ENCODE results near the gene GPR160. TPM values are rescaled to one million over a fixed set of nuclear protein-coding genes. Genes with fewer than 3 reads are reported as not detected.

Gene GPR160
- total RNA-seq, 4 donors from 2014 or later = 0.88 to 4.5 (median 2.9) TPM

DNA sequence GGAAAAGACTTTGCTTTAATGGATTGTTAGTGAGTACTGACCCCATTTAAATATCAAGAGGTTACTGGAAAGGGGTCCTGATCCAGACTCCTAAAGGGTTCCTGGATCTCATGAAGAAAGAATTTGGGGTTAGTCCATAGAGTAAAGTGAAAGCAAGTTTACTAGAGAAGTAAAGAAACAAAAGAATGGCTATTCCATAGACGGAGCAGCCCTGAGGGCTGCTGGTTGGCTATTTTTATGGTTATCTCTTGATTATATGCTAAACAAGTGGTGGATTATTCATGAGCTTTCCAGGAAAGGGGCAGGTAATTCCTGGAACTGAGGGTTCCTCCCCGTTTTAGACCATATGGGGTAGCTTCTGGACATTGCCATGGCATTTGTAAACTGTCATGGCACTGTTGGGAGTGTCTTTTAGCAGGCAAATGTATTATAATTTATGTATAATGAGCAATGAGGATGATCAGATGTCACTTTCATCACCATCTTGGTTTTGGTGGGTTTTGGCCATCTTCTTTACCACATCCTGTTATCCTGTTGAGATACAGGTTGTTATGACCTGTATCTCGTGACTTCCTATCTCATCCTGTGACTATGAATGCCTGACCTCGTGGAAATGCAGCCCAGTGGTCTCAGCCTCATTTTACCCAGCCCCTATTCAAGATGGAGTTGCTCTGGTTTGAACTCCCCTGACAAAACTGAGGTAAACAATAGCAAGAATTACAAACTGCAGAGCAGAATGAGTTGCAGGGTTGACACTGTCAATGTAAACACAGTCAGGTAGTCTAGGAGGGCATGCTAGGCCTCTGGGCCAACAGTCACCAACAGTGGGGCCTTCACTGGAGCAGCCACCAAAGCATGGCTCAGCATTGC is 10.3 kb upstream of the GPR160 start:
- no peaks in the 10 kb centered on the region for H3K27me3 ChIP-seq
- no peak for DNase-seq
- no peaks in the 10 kb centered on the region for H3K9me3 ChIP-seq
- no peaks in the 10 kb centered on the region for H3K36me3 ChIP-seq
- 53 to 62% methylated on average over 4 of the region's 4 CpGs for WGBS, 2 donors
- H3K27ac ChIP-seq = no peak overlapping the region
- intact Hi-C loops (cut with DNase I) = loop anchor here (10.0 kb wide), 1 partner anchor 163 kb away; the partner anchor contains the start of gene LRRC31
- H3K4me3 ChIP-seq = no peak overlapping the region
- TF ChIP-seq, protein P1, sequence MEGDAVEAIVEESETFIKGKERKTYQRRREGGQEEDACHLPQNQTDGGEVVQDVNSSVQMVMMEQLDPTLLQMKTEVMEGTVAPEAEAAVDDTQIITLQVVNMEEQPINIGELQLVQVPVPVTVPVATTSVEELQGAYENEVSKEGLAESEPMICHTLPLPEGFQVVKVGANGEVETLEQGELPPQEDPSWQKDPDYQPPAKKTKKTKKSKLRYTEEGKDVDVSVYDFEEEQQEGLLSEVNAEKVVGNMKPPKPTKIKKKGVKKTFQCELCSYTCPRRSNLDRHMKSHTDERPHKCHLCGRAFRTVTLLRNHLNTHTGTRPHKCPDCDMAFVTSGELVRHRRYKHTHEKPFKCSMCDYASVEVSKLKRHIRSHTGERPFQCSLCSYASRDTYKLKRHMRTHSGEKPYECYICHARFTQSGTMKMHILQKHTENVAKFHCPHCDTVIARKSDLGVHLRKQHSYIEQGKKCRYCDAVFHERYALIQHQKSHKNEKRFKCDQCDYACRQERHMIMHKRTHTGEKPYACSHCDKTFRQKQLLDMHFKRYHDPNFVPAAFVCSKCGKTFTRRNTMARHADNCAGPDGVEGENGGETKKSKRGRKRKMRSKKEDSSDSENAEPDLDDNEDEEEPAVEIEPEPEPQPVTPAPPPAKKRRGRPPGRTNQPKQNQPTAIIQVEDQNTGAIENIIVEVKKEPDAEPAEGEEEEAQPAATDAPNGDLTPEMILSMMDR (IDR thresholded peaks at IDR 0.05) = no peak
- no peak for TF ChIP-seq POLR2A (IDR thresholded peaks at IDR 0.05)
- no peaks in the 10 kb centered on the region for H3K4me1 ChIP-seq

DNA sequence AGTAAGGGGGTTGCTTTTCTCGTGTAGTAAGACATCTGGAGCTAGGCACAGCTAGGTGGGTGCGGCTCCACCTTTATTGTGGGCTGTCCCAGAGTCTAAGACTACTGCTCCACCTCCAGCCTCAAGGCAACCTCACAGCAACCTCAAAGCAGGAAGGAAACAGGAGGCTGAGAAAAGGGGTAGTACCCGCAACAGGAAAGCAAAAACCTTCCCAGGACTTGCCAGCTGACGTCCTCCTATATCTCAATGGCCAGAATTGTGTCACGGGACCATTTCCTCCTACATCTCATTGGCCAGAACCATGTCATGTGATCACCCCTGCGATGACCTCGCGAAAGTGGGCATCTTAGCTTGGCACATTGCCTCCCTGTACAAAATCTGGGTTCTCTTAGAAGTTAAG is 4.3 kb upstream of the GPR160 start:
- TF ChIP-seq, protein P1 (IDR thresholded peaks at IDR 0.05) = no peak
- TF ChIP-seq POLR2A (IDR thresholded peaks at IDR 0.05) = no peak
- Histone ChIP-seq H3K36me3 (no peaks in the 10 kb centered on the region), H3K4me1 (peaks cover 3 to 13% (median 11%) of the 10 kb centered on the region in 3 donors), H3K4me3 (no peak overlapping the region), H3K27me3 (peaks cover 0 to 33% (median 0%) of the 10 kb centered on the region in 4 donors), H3K27ac (no peak overlapping the region), H3K9me3 (no peaks in the 10 kb centered on the region)
- WGBS, 2 donors = 41 to 64% methylated on average over 5 of the region's 8 CpGs
- intact Hi-C loops (cut with DNase I) = no loop called here
- DNase-seq = no peak

DNA sequence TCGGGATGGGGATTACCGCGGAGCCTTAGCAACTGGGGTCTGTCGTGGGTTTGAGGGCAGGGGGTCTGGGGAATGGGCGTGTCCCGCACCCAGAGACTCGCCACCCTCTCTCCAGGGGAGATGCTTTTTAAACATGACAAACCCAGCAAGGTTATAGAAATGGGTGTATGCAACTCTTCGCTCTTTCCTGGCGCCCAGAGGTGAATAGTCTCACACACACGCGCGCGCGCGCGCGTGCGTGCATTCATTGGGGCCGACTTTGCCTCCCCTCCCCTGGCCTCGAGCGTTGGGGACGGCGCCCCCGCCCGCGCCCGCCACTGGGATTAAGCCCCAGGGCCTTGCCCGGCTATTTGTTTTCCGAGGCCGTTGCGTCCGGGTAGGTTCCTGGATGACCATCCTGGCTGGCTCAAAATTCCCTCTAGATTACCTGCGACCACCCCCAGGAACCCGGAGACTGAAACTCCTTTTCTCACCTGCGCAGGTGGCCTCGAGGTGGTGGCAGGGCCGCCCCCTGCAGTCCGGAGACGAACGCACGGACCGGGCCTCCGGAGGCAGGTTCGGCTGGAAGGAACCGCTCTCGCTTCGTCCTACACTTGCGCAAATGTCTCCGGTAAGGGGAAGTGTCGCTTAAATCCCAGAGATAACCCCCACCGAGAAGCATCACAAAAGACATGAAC is 777 bp downstream of the GPR160 start:
- intact Hi-C loops (cut with DNase I) = no loop called here
- Histone ChIP-seq H3K9me3 (no peaks in the 10 kb centered on the region), H3K27me3 (peaks cover 0 to 72% (median 0%) of the 10 kb centered on the region in 4 donors), H3K4me3 (peak overlapping the region; percentile 42 to 81 (median 62)), H3K4me1 (peaks cover 3 to 36% (median 17%) of the 10 kb centered on the region in 3 donors), H3K27ac (peak overlapping the region in 3 of 4 donors; percentile 2 to 46 (median 3)), H3K36me3 (no peaks in the 10 kb centered on the region)
- TF ChIP-seq, protein P1 (IDR thresholded peaks at IDR 0.05) = peak in 1 of 6 experiments; percentile 16
- no peak for TF ChIP-seq POLR2A (IDR thresholded peaks at IDR 0.05)
- 8 to 34% methylated on average over 4 to 6 of the region's 51 CpGs for WGBS, 2 donors
- no peak for DNase-seq

DNA sequence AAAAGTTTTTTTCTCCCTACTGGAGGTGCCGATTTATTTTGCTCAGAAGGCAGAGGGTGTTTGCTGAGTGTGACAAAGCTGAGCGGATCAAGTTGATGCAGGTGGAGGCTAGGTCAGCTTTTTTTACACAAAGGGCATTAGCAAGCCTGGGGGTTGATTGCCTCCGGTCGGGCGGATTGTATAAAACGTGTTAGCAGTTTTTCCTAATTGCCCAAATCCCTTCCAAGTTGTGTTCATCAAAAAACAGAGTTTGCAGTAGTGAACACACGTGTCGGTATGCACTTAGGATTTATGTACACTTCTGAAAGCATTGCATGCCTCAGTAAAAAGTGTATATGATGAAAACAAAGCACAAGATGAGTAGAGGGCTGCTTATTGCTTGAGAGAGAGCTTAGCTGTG is 2.6 kb downstream of the GPR160 start:
- H3K4me1 ChIP-seq = peaks cover 3 to 37% (median 18%) of the 10 kb centered on the region in 3 donors
- no peak for DNase-seq
- H3K36me3 ChIP-seq = no peaks in the 10 kb centered on the region
- H3K27ac ChIP-seq = no peak overlapping the region
- H3K4me3 ChIP-seq = peak overlapping the region in 1 of 4 donors; percentile 5
- H3K27me3 ChIP-seq = peaks cover 0 to 72% (median 0%) of the 10 kb centered on the region in 4 donors
- no peaks in the 10 kb centered on the region for H3K9me3 ChIP-seq
- WGBS, 2 donors = 21 to 23% methylated on average over 8 of the region's 8 CpGs
- intact Hi-C loops (cut with DNase I) = no loop called here
- no peak for TF ChIP-seq POLR2A (IDR thresholded peaks at IDR 0.05)
- TF ChIP-seq, protein P1 (IDR thresholded peaks at IDR 0.05) = no peak

DNA sequence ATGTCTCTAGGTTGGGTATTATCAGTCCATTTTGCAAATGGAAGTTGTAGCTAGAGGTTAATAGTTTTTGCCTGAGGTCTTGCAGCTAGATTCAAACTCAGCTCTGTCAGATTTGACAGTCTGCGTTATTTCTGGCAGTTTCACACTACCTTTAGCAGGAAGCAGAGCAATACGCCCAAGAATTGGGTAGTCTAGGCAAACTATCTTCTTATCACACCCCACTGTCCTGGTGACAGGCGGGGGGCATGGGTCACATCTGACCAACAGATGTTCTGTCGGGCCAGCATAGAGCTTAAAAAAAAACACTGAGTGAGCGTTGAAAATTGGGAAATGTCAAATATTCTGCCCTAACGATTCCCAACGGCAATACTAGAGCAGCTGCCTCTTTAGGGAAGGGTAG is 5.7 kb downstream of the GPR160 start:
- Histone ChIP-seq H3K9me3 (no peaks in the 10 kb centered on the region), H3K4me3 (no peak overlapping the region), H3K27me3 (peaks cover 0 to 43% (median 0%) of the 10 kb centered on the region in 4 donors), H3K27ac (no peak overlapping the region), H3K36me3 (no peaks in the 10 kb centered on the region), H3K4me1 (peaks cover 0 to 31% (median 7%) of the 10 kb centered on the region in 3 donors)
- 54 to 57% methylated on average over 7 of the region's 7 CpGs for WGBS, 2 donors
- TF ChIP-seq, protein P1 (IDR thresholded peaks at IDR 0.05) = no peak
- TF ChIP-seq POLR2A (IDR thresholded peaks at IDR 0.05) = no peak
- intact Hi-C loops (cut with DNase I) = no loop called here
- no peak for DNase-seq

Data from esophagus squamous epithelium (tissue), 5 donors.